GM21526 (cell line): ENCODE data around the gene SNX1.
"Not testable (repeated sequence)": the region's sequence is repeated elsewhere in the genome, so short reads cannot be mapped to it uniquely, and the experiment has no call there.

Experiments
- ATAC-seq: cut with Tn5 transposase; IDR thresholded peaks from one replicate; pipeline ENCODE4 v1.9.1; 2021; ENCODE audit warnings: moderate library complexity; ENCODE audit not compliant: unreplicated experiment, low FRiP score

Gene SNX1

GRCh38 chr15:64071931-64072765 lies 23.6 kb upstream of the SNX1 start:
- ATAC-seq, result no peak

- no peak for ATAC-seq
Measured at GRCh38 chr15:64072812-64073211, 23.0 kb upstream of the SNX1 start.

- ATAC-seq, result not testable (repeated sequence)
Measured at GRCh38 chr15:64073496-64073895, 22.3 kb upstream of the SNX1 start.

GRCh38 chr15:64082757-64083156 lies 13.0 kb upstream of the SNX1 start:
- ATAC-seq, result no peak

GRCh38 chr15:64089543-64090280 lies 6.1 kb upstream of the SNX1 start:
- ATAC-seq, result no peak

- ATAC-seq, result no peak
Measured at GRCh38 chr15:64090527-64090926, 5.3 kb upstream of the SNX1 start.

GRCh38 chr15:64092075-64092820 lies 3.5 kb upstream of the SNX1 start:
- ATAC-seq, result no peak

GRCh38 chr15:64092864-64093626 lies 2.7 kb upstream of the SNX1 start:
- no peak for ATAC-seq

GRCh38 chr15:64093627-64094417 lies 2.0 kb upstream of the SNX1 start, which contains the start of gene CIAO2A:
Gene CIAO2A, minus strand, starts transcription at chr15:64093838. Its CDS starts 70 bp downstream, at chr15:64093768.
- peak; percentile 58 for ATAC-seq

GRCh38 chr15:64095431-64095794 lies 369 bp upstream of the SNX1 start:
- no peak for ATAC-seq

- no peak for ATAC-seq
Measured at GRCh38 chr15:64096668-64097384, 1.0 kb downstream of the SNX1 start.

GRCh38 chr15:64099379-64099778 lies 3.6 kb downstream of the SNX1 start:
- ATAC-seq, result no peak

- ATAC-seq, result no peak
Measured at GRCh38 chr15:64100958-64101357, 5.2 kb downstream of the SNX1 start.

GRCh38 chr15:64102497-64102896 lies 6.7 kb downstream of the SNX1 start:
- no peak for ATAC-seq

GRCh38 chr15:64105113-64105704 lies 9.4 kb downstream of the SNX1 start:
- no peak for ATAC-seq

GRCh38 chr15:64107337-64107736 lies 11.6 kb downstream of the SNX1 start:
- ATAC-seq, result no peak

GRCh38 chr15:64110108-64110701 lies 14.4 kb downstream of the SNX1 start:
- not testable (repeated sequence) for ATAC-seq
